ENCODE measurements around the gene ZFR. TPM values are rescaled to one million over a fixed set of nuclear protein-coding genes. Genes with fewer than 3 reads are reported as not detected.

Gene ZFR
- total RNA-seq, 1 donor from 2014 or later, result 25.8 TPM

GRCh38 chr5:32346869-32347268 lies 97.7 kb downstream of the ZFR start:
- Histone ChIP-seq H3K4me3 (no peak overlapping the region), H3K9me3 (no peaks in the 10 kb centered on the region), H3K36me3 (no peaks in the 10 kb centered on the region), H3K27me3 (no peaks in the 10 kb centered on the region), H3K4me1 (no peaks in the 10 kb centered on the region), H3K27ac (no peak overlapping the region)
- intact Hi-C loops (cut with DNase I), result no loop called here
- no peak for TF ChIP-seq CTCF (IDR thresholded peaks at IDR 0.05)
- DNase-seq (ENCODE audit: low spot score in 2 of 2), result no peak

- Histone ChIP-seq H3K27me3 (no peaks in the 10 kb centered on the region), H3K36me3 (no peaks in the 10 kb centered on the region), H3K9me3 (peaks cover 0 to 10% of the 10 kb centered on the region in 2 donors), H3K4me3 (no peak overlapping the region), H3K27ac (no peak overlapping the region), H3K4me1 (no peaks in the 10 kb centered on the region)
- TF ChIP-seq CTCF (IDR thresholded peaks at IDR 0.05), result no peak
- intact Hi-C loops (cut with DNase I), result no loop called here
- no peak for DNase-seq (ENCODE audit: low spot score in 2 of 2)
Observed at GRCh38 chr5:32343058-32343672, 101.4 kb downstream of the ZFR start.

GRCh38 chr5:32342656-32343055 lies 101.9 kb downstream of the ZFR start:
- Histone ChIP-seq H3K27ac (no peak overlapping the region), H3K9me3 (peaks cover 0 to 10% of the 10 kb centered on the region in 2 donors), H3K27me3 (no peaks in the 10 kb centered on the region), H3K4me3 (no peak overlapping the region), H3K36me3 (no peaks in the 10 kb centered on the region), H3K4me1 (no peaks in the 10 kb centered on the region)
- intact Hi-C loops (cut with DNase I), result no loop called here
- TF ChIP-seq CTCF (IDR thresholded peaks at IDR 0.05), result no peak
- DNase-seq (ENCODE audit: low spot score in 2 of 2), result no peak

GRCh38 chr5:32339878-32340277 lies 104.7 kb downstream of the ZFR start:
- Histone ChIP-seq H3K27ac (no peak overlapping the region), H3K4me1 (no peaks in the 10 kb centered on the region), H3K9me3 (peaks cover 0 to 10% of the 10 kb centered on the region in 2 donors), H3K27me3 (no peaks in the 10 kb centered on the region), H3K4me3 (no peak overlapping the region), H3K36me3 (no peaks in the 10 kb centered on the region)
- DNase-seq (ENCODE audit: low spot score in 2 of 2), result no peak
- intact Hi-C loops (cut with DNase I), result no loop called here
- TF ChIP-seq CTCF (IDR thresholded peaks at IDR 0.05), result no peak

GRCh38 chr5:32339198-32339597 lies 105.3 kb downstream of the ZFR start:
- no peak for DNase-seq (ENCODE audit: low spot score in 2 of 2)
- no peak overlapping the region for H3K4me3 ChIP-seq
- no peak for TF ChIP-seq CTCF (IDR thresholded peaks at IDR 0.05)
- no peaks in the 10 kb centered on the region for H3K36me3 ChIP-seq
- no peaks in the 10 kb centered on the region for H3K4me1 ChIP-seq
- H3K9me3 ChIP-seq, result peaks cover 0 to 10% of the 10 kb centered on the region in 2 donors
- H3K27me3 ChIP-seq, result no peaks in the 10 kb centered on the region
- H3K27ac ChIP-seq, result no peak overlapping the region
- intact Hi-C loops (cut with DNase I), result no loop called here

GRCh38 chr5:32332966-32333365 lies 111.6 kb downstream of the ZFR start:
- Histone ChIP-seq H3K4me3 (no peak overlapping the region), H3K36me3 (no peaks in the 10 kb centered on the region), H3K4me1 (no peaks in the 10 kb centered on the region), H3K9me3 (no peaks in the 10 kb centered on the region), H3K27ac (no peak overlapping the region), H3K27me3 (no peaks in the 10 kb centered on the region)
- DNase-seq (ENCODE audit: low spot score in 2 of 2), result no peak
- intact Hi-C loops (cut with DNase I), result no loop called here
- no peak for TF ChIP-seq CTCF (IDR thresholded peaks at IDR 0.05)
